HG03520 (cell line): ENCODE measurements around the gene CCKAR.
"Not testable (repeated sequence)": the region's sequence is repeated elsewhere in the genome, so short reads cannot be mapped to it uniquely, and the experiment has no call there.

Experiments used
- ATAC-seq: cut with Tn5 transposase; IDR thresholded peaks from one replicate; pipeline ENCODE4 v1.9.1; 2021; ENCODE audit warnings: mild to moderate bottlenecking, moderate library complexity; ENCODE audit not compliant: unreplicated experiment

Gene CCKAR

GRCh38 chr4:26490111-26490959 is at the start of gene CCKAR:
CCKAR (minus strand) TSS chr4:26490484; CDS start chr4:26490267, 217 bp downstream.
- no peak for ATAC-seq

GRCh38 chr4:26533685-26534084 is 43.4 kb upstream of the CCKAR start:
- no peak for ATAC-seq

GRCh38 chr4:26531491-26532116 is 41.3 kb upstream of the CCKAR start:
- no peak for ATAC-seq

GRCh38 chr4:26530099-26530498 is 39.8 kb upstream of the CCKAR start:
- ATAC-seq, result no peak

- ATAC-seq, result no peak
These were observed 39.2 kb upstream of the CCKAR start for GRCh38 chr4:26529479-26529878.

GRCh38 chr4:26525771-26526150 is 35.5 kb upstream of the CCKAR start:
- ATAC-seq, result no peak

GRCh38 chr4:26525136-26525770 is 35.0 kb upstream of the CCKAR start:
- no peak for ATAC-seq

GRCh38 chr4:26524011-26524410 is 33.7 kb upstream of the CCKAR start:
- no peak for ATAC-seq

GRCh38 chr4:26522478-26522877 is 32.2 kb upstream of the CCKAR start:
- ATAC-seq, result no peak

GRCh38 chr4:26520728-26521450 is 30.6 kb upstream of the CCKAR start:
- no peak for ATAC-seq

GRCh38 chr4:26515936-26516335 is 25.7 kb upstream of the CCKAR start:
- ATAC-seq, result no peak

GRCh38 chr4:26510334-26510964 is 20.2 kb upstream of the CCKAR start:
- no peak for ATAC-seq

GRCh38 chr4:26509681-26510333 is 19.5 kb upstream of the CCKAR start:
- no peak for ATAC-seq

- no peak for ATAC-seq
These were observed 17.0 kb upstream of the CCKAR start for GRCh38 chr4:26507286-26507685.

- no peak for ATAC-seq
These were observed 13.6 kb upstream of the CCKAR start for GRCh38 chr4:26503844-26504243.

GRCh38 chr4:26503427-26503826 is 13.1 kb upstream of the CCKAR start:
- ATAC-seq, result no peak

GRCh38 chr4:26500565-26500999 is 10.3 kb upstream of the CCKAR start:
- ATAC-seq, result not testable (repeated sequence)

GRCh38 chr4:26496207-26496783 is 6.0 kb upstream of the CCKAR start:
- ATAC-seq, result no peak

- no peak for ATAC-seq
These were observed 3.2 kb upstream of the CCKAR start for GRCh38 chr4:26493461-26493860.
